Measurements from ENCODE around the gene NHSL1.
A peak's percentile ranks its signal among the peaks of the same experiment; 100 is the strongest.
"Not testable (repeated sequence)": the region's sequence is repeated elsewhere in the genome, so short reads cannot be mapped to it uniquely, and the experiment has no call there.

NHSL1 gene

DNA sequence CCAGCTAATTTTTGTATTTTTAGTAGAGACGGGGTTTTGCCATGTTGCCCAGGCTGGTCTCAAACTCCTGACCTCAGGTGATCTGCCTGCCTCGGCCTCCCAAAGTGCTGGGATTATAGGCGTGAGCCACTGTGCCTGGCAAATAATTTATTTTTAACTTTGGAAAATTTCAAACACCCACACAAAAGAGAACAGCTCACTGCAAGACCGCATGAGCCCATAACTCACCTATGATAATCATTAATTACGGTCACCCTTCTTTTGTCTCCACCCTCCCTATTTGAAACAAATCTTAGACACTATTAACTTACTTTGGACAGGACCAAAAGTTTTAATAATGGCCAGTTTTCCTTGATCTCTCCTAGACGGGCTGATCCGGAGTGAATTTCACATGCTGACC, 74.0 kb downstream of the NHSL1 start:
- H2BK12ac ChIP-seq (ENCODE audit: low read length); H3K9me3 ChIP-seq (replicated peaks in 1 of 2; ENCODE audit: control insufficient read depth in 2 of 2, insufficient read depth in 1 of 2, low read depth in 1 of 2, low read length in 2 of 2); H3K14ac ChIP-seq (ENCODE audit: low read length); H2AFZ ChIP-seq (ENCODE audit: low read length); H3K27me3 ChIP-seq (ENCODE audit: control insufficient read depth in 3 of 3, insufficient read depth in 3 of 3, low read depth in 1 of 3, low read length in 3 of 3); H3K4me3 ChIP-seq (ENCODE audit: low read length in 2 of 2); H3K18ac ChIP-seq (ENCODE audit: low read length); H3K79me1 ChIP-seq (ENCODE audit: low read depth, low read length); H2BK120ac ChIP-seq (ENCODE audit: low read depth, low read length); H4K8ac ChIP-seq (ENCODE audit: low read depth, low read length); H3K4me2 ChIP-seq (ENCODE audit: insufficient read depth, low read length, poor library complexity, severe bottlenecking); DNase-seq (ENCODE audit: low spot score); H3K9ac ChIP-seq (ENCODE audit: low read depth, low read length, poor library complexity); H2AK5ac ChIP-seq (ENCODE audit: low read depth, low read length); H3K4me1 ChIP-seq (ENCODE audit: control insufficient read depth in 2 of 2, insufficient read depth in 1 of 2, low read depth in 1 of 2, low read length in 2 of 2); H4K91ac ChIP-seq (ENCODE audit: low read depth, low read length, poor library complexity); H3K4ac ChIP-seq (ENCODE audit: low read length); H2BK5ac ChIP-seq (ENCODE audit: low read length); H3K27ac ChIP-seq (replicated peaks; ENCODE audit: low read length); H2BK15ac ChIP-seq (ENCODE audit: low read length); H3K23ac ChIP-seq (ENCODE audit: low read depth, low read length, poor library complexity): not testable (repeated sequence)
- peaks cover 17 to 98% of the 10 kb centered on the region in 2 donors for H3K36me3 ChIP-seq (replicated peaks in 1 of 2; ENCODE audit: control insufficient read depth in 2 of 2, insufficient read depth in 2 of 2, low read length in 2 of 2)
- no CpG with 5 or more reads among the region's 7 CpGs for WGBS, 2 donors (ENCODE audit: extremely low coverage in 2 of 2, insufficient read length in 2 of 2, insufficient replicate concordance in 1 of 2)

DNA sequence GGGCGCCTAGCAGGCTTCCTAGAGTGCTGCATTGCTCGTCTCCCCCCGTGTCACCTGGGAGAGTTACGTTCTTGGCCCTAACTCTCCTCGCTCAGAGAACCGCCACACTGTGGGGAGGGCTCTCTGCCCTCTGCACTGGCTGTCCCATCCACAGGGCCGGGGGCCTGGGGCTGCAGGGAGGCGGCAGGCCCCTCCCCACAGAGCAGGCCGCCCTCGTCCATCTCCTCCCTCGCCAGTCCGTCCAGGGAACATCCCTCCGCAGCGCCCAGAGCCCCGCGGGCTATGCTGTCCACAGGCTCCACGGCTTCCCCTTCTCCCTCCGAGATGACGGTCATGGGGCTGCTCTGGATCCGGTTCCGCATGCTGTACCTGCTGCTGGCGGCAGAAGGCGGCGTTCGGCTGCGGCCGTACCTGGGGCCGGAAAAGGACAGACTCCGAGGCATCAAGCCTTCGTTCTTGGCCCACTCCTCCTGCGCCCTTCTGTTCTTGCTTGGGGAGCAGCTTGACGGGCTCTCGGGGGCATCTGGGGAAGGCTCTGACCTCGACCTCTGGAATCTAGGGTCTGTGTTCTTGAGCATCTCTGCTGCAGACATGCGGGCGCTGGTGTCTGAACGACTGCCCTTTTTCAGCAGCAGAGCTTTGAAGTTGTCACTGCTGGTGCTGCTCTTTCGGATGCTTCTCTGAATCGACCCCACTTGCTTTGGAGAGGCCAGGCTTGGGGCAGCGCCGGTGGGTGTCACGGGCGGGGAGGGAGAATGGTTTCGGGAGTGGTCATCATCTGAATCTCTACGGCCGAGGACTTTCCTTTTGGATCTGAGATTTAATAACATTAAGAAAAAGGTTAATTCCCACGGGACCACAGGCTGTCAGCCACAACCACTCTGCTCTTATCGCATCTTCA, 75.0 kb downstream of the NHSL1 start:
- H3K27ac ChIP-seq (replicated peaks; ENCODE audit: low read length): no peak overlapping the region
- no peak overlapping the region for H3K4me2 ChIP-seq (ENCODE audit: insufficient read depth, low read length, poor library complexity, severe bottlenecking)
- H3K4ac ChIP-seq (ENCODE audit: low read length): no peak overlapping the region
- WGBS, 2 donors (ENCODE audit: extremely low coverage in 2 of 2, insufficient read length in 2 of 2, insufficient replicate concordance in 1 of 2): no CpG with 5 or more reads among the region's 48 CpGs
- no peak overlapping the region for H4K8ac ChIP-seq (ENCODE audit: low read depth, low read length)
- peaks cover 0 to 1% of the 10 kb centered on the region in 2 donors for H3K9me3 ChIP-seq (replicated peaks in 1 of 2; ENCODE audit: control insufficient read depth in 2 of 2, insufficient read depth in 1 of 2, low read depth in 1 of 2, low read length in 2 of 2)
- H2AK5ac ChIP-seq (ENCODE audit: low read depth, low read length): no peak overlapping the region
- no peak overlapping the region for H3K4me3 ChIP-seq (ENCODE audit: low read length in 2 of 2)
- no peak overlapping the region for H4K91ac ChIP-seq (ENCODE audit: low read depth, low read length, poor library complexity)
- no peak overlapping the region for H2BK5ac ChIP-seq (ENCODE audit: low read length)
- no peak for DNase-seq (ENCODE audit: low spot score)
- peak overlapping the region; percentile 38 for H3K9ac ChIP-seq (ENCODE audit: low read depth, low read length, poor library complexity)
- no peak overlapping the region for H2BK12ac ChIP-seq (ENCODE audit: low read length)
- H3K23ac ChIP-seq (ENCODE audit: low read depth, low read length, poor library complexity): peak overlapping the region; percentile 50
- H3K18ac ChIP-seq (ENCODE audit: low read length): no peak overlapping the region
- H2AFZ ChIP-seq (ENCODE audit: low read length): no peak overlapping the region
- no peak overlapping the region for H2BK15ac ChIP-seq (ENCODE audit: low read length)
- no peaks in the 10 kb centered on the region for H3K27me3 ChIP-seq (ENCODE audit: control insufficient read depth in 3 of 3, insufficient read depth in 3 of 3, low read depth in 1 of 3, low read length in 3 of 3)
- peaks cover 16 to 98% of the 10 kb centered on the region in 2 donors for H3K36me3 ChIP-seq (replicated peaks in 1 of 2; ENCODE audit: control insufficient read depth in 2 of 2, insufficient read depth in 2 of 2, low read length in 2 of 2)
- no peak overlapping the region for H3K14ac ChIP-seq (ENCODE audit: low read length)
- peaks cover 0 to under 1% of the 10 kb centered on the region in 2 donors for H3K4me1 ChIP-seq (ENCODE audit: control insufficient read depth in 2 of 2, insufficient read depth in 1 of 2, low read depth in 1 of 2, low read length in 2 of 2)
- H2BK120ac ChIP-seq (ENCODE audit: low read depth, low read length): no peak overlapping the region
- no peaks in the 10 kb centered on the region for H3K79me1 ChIP-seq (ENCODE audit: low read depth, low read length)

DNA sequence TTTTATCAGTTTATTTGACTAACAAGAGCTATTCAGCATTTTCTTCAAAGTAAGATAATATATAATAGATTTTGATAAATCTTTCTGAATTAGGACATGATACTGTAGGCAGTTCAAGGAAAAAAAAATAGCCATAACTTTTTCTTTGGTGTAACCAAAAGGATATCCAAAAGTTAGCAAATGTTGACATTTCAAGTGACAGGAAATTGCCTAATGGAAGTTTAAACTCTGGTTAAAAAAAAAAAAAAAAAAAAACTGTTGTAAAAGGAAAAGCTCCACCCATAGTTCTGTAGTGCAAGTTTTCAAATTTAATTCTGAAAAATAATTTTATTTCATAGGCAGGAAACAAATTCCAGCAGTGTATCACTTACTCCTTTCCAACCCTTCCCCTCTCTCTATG, 76.4 kb downstream of the NHSL1 start:
- Histone ChIP-seq H4K91ac (ENCODE audit: low read depth, low read length, poor library complexity) (no peak overlapping the region), H3K27ac (replicated peaks; ENCODE audit: low read length) (no peak overlapping the region), H3K9ac (ENCODE audit: low read depth, low read length, poor library complexity) (no peak overlapping the region), H2BK12ac (ENCODE audit: low read length) (no peak overlapping the region), H3K27me3 (ENCODE audit: control insufficient read depth in 3 of 3, insufficient read depth in 3 of 3, low read depth in 1 of 3, low read length in 3 of 3) (no peaks in the 10 kb centered on the region), H4K8ac (ENCODE audit: low read depth, low read length) (no peak overlapping the region), H3K23ac (ENCODE audit: low read depth, low read length, poor library complexity) (no peak overlapping the region), H3K4me3 (ENCODE audit: low read length in 2 of 2) (no peak overlapping the region), H2AK5ac (ENCODE audit: low read depth, low read length) (no peak overlapping the region), H3K4ac (ENCODE audit: low read length) (no peak overlapping the region), H2BK15ac (ENCODE audit: low read length) (no peak overlapping the region), H3K9me3 (replicated peaks in 1 of 2; ENCODE audit: control insufficient read depth in 2 of 2, insufficient read depth in 1 of 2, low read depth in 1 of 2, low read length in 2 of 2) (peaks cover 0 to 5% of the 10 kb centered on the region in 2 donors), H3K79me1 (ENCODE audit: low read depth, low read length) (no peaks in the 10 kb centered on the region), H2AFZ (ENCODE audit: low read length) (no peak overlapping the region), H3K4me2 (ENCODE audit: insufficient read depth, low read length, poor library complexity, severe bottlenecking) (no peak overlapping the region), H2BK5ac (ENCODE audit: low read length) (no peak overlapping the region), H2BK120ac (ENCODE audit: low read depth, low read length) (no peak overlapping the region), H3K18ac (ENCODE audit: low read length) (no peak overlapping the region), H3K14ac (ENCODE audit: low read length) (no peak overlapping the region), H3K36me3 (replicated peaks in 1 of 2; ENCODE audit: control insufficient read depth in 2 of 2, insufficient read depth in 2 of 2, low read length in 2 of 2) (peaks cover 18 to 88% of the 10 kb centered on the region in 2 donors), H3K4me1 (ENCODE audit: control insufficient read depth in 2 of 2, insufficient read depth in 1 of 2, low read depth in 1 of 2, low read length in 2 of 2) (no peaks in the 10 kb centered on the region)
- no peak for DNase-seq (ENCODE audit: low spot score)

DNA sequence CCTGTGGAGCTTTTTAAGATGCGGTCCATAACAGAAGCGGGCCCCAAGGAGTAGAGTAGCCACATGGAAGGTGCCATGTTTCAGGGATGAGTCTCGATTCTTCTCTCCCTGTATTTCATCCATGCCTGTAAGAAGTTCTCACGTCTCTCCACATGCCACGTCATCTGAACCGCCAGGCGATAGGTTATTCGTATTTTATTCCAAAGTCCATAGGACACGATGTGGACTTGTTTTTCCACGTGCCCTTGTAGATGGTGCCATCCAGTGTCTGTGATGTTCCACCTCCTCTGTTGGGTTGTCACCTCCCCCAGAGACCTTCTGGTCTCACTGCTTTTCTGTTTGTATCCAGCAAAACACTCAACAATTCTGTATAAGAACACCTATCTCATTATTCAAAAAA, 77.7 kb downstream of the NHSL1 start:
- no peak overlapping the region for H3K27ac ChIP-seq (replicated peaks; ENCODE audit: low read length)

More for the DNA sequence above, 77.7 kb downstream of the NHSL1 start:
- Histone ChIP-seq H3K27me3 (ENCODE audit: control insufficient read depth in 3 of 3, insufficient read depth in 3 of 3, low read depth in 1 of 3, low read length in 3 of 3) (no peaks in the 10 kb centered on the region), H2BK120ac (ENCODE audit: low read depth, low read length) (no peak overlapping the region), H4K8ac (ENCODE audit: low read depth, low read length) (no peak overlapping the region), H2BK5ac (ENCODE audit: low read length) (no peak overlapping the region), H3K23ac (ENCODE audit: low read depth, low read length, poor library complexity) (no peak overlapping the region), H2AK5ac (ENCODE audit: low read depth, low read length) (no peak overlapping the region), H3K4me2 (ENCODE audit: insufficient read depth, low read length, poor library complexity, severe bottlenecking) (no peak overlapping the region), H3K9me3 (replicated peaks in 1 of 2; ENCODE audit: control insufficient read depth in 2 of 2, insufficient read depth in 1 of 2, low read depth in 1 of 2, low read length in 2 of 2) (peaks cover 0 to 5% of the 10 kb centered on the region in 2 donors), H3K9ac (ENCODE audit: low read depth, low read length, poor library complexity) (no peak overlapping the region), H3K4me1 (ENCODE audit: control insufficient read depth in 2 of 2, insufficient read depth in 1 of 2, low read depth in 1 of 2, low read length in 2 of 2) (peaks cover 0 to 3% of the 10 kb centered on the region in 2 donors), H2AFZ (ENCODE audit: low read length) (no peak overlapping the region), H3K4ac (ENCODE audit: low read length) (no peak overlapping the region), H4K91ac (ENCODE audit: low read depth, low read length, poor library complexity) (no peak overlapping the region), H3K14ac (ENCODE audit: low read length) (no peak overlapping the region), H3K36me3 (replicated peaks in 1 of 2; ENCODE audit: control insufficient read depth in 2 of 2, insufficient read depth in 2 of 2, low read length in 2 of 2) (peaks cover 16 to 76% of the 10 kb centered on the region in 2 donors), H3K79me1 (ENCODE audit: low read depth, low read length) (no peaks in the 10 kb centered on the region), H2BK12ac (ENCODE audit: low read length) (no peak overlapping the region), H3K18ac (ENCODE audit: low read length) (no peak overlapping the region), H3K4me3 (ENCODE audit: low read length in 2 of 2) (no peak overlapping the region), H2BK15ac (ENCODE audit: low read length) (no peak overlapping the region)
- no peak for DNase-seq (ENCODE audit: low spot score)
- no CpG with 5 or more reads among the region's 10 CpGs for WGBS, 2 donors (ENCODE audit: extremely low coverage in 2 of 2, insufficient read length in 2 of 2, insufficient replicate concordance in 1 of 2)
